Gastroesophageal sphincter (tissue), 3 donors: ENCODE results near the gene PPFIA1.

ENCODE experiments used
- POLR2A ChIP-seq, 2 donors: fragments of 450-650 bp; IDR thresholded peaks; one replicate each; pipeline ENCODE4 v1.6.1; 2017; ENCODE audit warnings: antibody characterized with exemption in 2 of 2, mild to moderate bottlenecking in 2 of 2, moderate library complexity in 1 of 2
- POLR2AphosphoS5 ChIP-seq: sonication (generic); formaldehyde crosslinking; IDR thresholded peaks from one replicate; pipeline ENCODE4 v1.6.1; 2017; ENCODE audit warnings: antibody characterized with exemption
- TF ChIP-seq, protein P1 (sequence below), 4 experiments: fragments of 200-600 bp in 2 of 4; fragments of 450-650 bp in 2 of 4; sonication (generic) in 1 of 4; IDR thresholded peaks; one replicate each; pipeline ENCODE4 v1.5.1; 2017 to 2019; ENCODE audit warnings: antibody characterized with exemption in 4 of 4, mild to moderate bottlenecking in 2 of 4, moderate library complexity in 2 of 4

DNA sequence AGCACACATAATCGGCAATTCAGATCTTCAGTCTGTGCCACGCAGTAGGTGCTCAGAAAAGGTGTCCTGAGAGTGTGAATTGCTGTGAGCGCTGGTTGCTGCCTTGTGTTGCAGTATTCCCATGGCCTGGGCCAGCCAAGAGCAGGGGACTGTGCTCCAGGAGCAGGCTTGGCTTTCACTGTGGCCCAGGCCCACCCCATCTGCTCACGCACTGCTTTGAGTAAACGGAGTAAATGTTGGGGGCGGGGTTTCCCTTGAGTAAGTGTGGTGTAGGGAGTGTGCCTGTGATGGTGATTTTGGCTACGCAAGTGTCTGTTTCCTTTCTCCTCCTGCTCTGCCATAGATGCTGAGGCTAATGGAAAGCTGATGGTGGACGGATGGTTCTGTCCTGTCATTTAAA lies 130.2 kb downstream of the PPFIA1 start:
- TF ChIP-seq, protein P1, sequence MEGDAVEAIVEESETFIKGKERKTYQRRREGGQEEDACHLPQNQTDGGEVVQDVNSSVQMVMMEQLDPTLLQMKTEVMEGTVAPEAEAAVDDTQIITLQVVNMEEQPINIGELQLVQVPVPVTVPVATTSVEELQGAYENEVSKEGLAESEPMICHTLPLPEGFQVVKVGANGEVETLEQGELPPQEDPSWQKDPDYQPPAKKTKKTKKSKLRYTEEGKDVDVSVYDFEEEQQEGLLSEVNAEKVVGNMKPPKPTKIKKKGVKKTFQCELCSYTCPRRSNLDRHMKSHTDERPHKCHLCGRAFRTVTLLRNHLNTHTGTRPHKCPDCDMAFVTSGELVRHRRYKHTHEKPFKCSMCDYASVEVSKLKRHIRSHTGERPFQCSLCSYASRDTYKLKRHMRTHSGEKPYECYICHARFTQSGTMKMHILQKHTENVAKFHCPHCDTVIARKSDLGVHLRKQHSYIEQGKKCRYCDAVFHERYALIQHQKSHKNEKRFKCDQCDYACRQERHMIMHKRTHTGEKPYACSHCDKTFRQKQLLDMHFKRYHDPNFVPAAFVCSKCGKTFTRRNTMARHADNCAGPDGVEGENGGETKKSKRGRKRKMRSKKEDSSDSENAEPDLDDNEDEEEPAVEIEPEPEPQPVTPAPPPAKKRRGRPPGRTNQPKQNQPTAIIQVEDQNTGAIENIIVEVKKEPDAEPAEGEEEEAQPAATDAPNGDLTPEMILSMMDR (IDR thresholded peaks at IDR 0.05) = no peak
- no peak for TF ChIP-seq POLR2A (IDR thresholded peaks at IDR 0.05)
- no peak for TF ChIP-seq POLR2AphosphoS5
